H1 (cell line): ENCODE data around the gene BRD8. TPM values are rescaled to one million over a fixed set of nuclear protein-coding genes. Genes with fewer than 3 reads are reported as not detected.

Source experiments
- CTCF ChIA-PET: fragments of 300-600 bp; sonication (Branson Sonifier 250); formaldehyde crosslinking; loops from one replicate; lab custom pipeline; 2021; ENCODE audit not compliant: partially characterized antibody; lab: Charles Lee
- POLR2A ChIA-PET: fragments of 300-600 bp; sonication (Branson Sonifier 250); formaldehyde crosslinking; loops from one replicate; lab custom pipeline; 2021; ENCODE audit warnings: inconsistent platforms; ENCODE audit not compliant: partially characterized antibody; lab: Charles Lee
- DNase-seq, 2 experiments: peaks; one replicate each; pipeline versions ENCODE4 v3.0.0 to v3.0.0-alpha.2; 2010 to 2022; ENCODE audit warnings: low spot score in 2 of 2, low read depth in 1 of 2, mixed read lengths in 1 of 2
- FAIRE-seq: peaks from 2 replicates; lab custom pipeline; 2011; peaks lifted over from hg19 to GRCh38; lab: Jason Lieb, UNC
- H2AFZ ChIP-seq: 2 replicates; pipeline ENCODE4 v1.8.1; 2012; ENCODE audit warnings: low read length, inconsistent platforms
- H2AK5ac ChIP-seq: 2 replicates; pipeline ENCODE4 v1.6.1; 2013; ENCODE audit warnings: low read depth, low read length
- H2BK120ac ChIP-seq: replicated peaks from 2 replicates; pipeline ENCODE3; 2013; ENCODE audit warnings: low read depth, low read length, inconsistent platforms
- H2BK12ac ChIP-seq: 2 replicates; pipeline ENCODE4 v1.6.1; 2013; ENCODE audit warnings: low read depth, low read length
- H2BK15ac ChIP-seq: 2 replicates; pipeline ENCODE4 v1.6.1; 2013; ENCODE audit warnings: low read length
- H2BK20ac ChIP-seq: 2 replicates; pipeline ENCODE4 v1.6.1; 2013; ENCODE audit warnings: low read length
- H2BK5ac ChIP-seq: 2 replicates; pipeline ENCODE4 v1.6.1; 2013; ENCODE audit warnings: low read depth, low read length
- H3K14ac ChIP-seq: 2 replicates; pipeline ENCODE4 v1.6.1; 2013; ENCODE audit warnings: inconsistent platforms; ENCODE audit not compliant: insufficient read length
- H3K18ac ChIP-seq: 2 replicates; pipeline ENCODE4 v1.6.1; 2013; ENCODE audit warnings: low read length; ENCODE audit errors: extremely low read depth
- H3K23ac ChIP-seq: 2 replicates; pipeline ENCODE4 v1.6.1; 2013; ENCODE audit warnings: inconsistent platforms; ENCODE audit not compliant: insufficient read length
- H3K23me2 ChIP-seq: 2 replicates; pipeline ENCODE4 v1.6.1; 2013; ENCODE audit warnings: low read depth, low read length
- H3K27ac ChIP-seq: 2 replicates; pipeline ENCODE4 v1.6.1; 2011; ENCODE audit warnings: low read depth, low read length, inconsistent platforms
- H3K27me3 ChIP-seq, 4 experiments: replicated peaks in 1 of 4; 1 replicate in 1 of 4; 2 replicates in 3 of 4; pipeline versions ENCODE4 v1.6.1 to v1.8.1; 2011 to 2013; ENCODE audit warnings: low read length in 3 of 4, mild to moderate bottlenecking in 3 of 4, inconsistent platforms in 2 of 4, mixed read lengths in 2 of 4, moderate library complexity in 1 of 4; ENCODE audit not compliant: control insufficient read depth in 3 of 4, insufficient read depth in 3 of 4; ENCODE audit errors: extremely low read depth in 1 of 4
- H3K36me3 ChIP-seq, 4 experiments: 2 replicates each; pipeline versions ENCODE4 v1.6.1 to v1.8.1; 2011 to 2013; ENCODE audit warnings: mild to moderate bottlenecking in 4 of 4, low read length in 3 of 4, moderate library complexity in 2 of 4, control low read depth in 1 of 4, inconsistent platforms in 1 of 4; ENCODE audit not compliant: insufficient read depth in 4 of 4, control insufficient read depth in 2 of 4
- H3K4ac ChIP-seq: replicated peaks from 2 replicates; pipeline ENCODE3; 2013; ENCODE audit warnings: low read length, low read depth, mixed read lengths, inconsistent platforms; ENCODE audit not compliant: insufficient read length
- H3K4me1 ChIP-seq, 4 experiments: replicated peaks in 1 of 4; 1 replicate in 1 of 4; 2 replicates in 3 of 4; pipeline versions ENCODE4 v1.6.1 to v1.8.1; 2011 to 2013; ENCODE audit warnings: low read length in 3 of 4, inconsistent platforms in 2 of 4, mixed read lengths in 1 of 4; ENCODE audit not compliant: insufficient read depth in 4 of 4, control insufficient read depth in 3 of 4
- H3K4me2 ChIP-seq, 2 experiments: 2 replicates each; pipeline versions ENCODE4 v1.6.1 to v1.8.1; 2011 to 2013; ENCODE audit warnings: low read depth in 2 of 2, low read length in 2 of 2, control low read depth in 1 of 2, inconsistent platforms in 1 of 2, mild to moderate bottlenecking in 1 of 2; ENCODE audit not compliant: insufficient read depth in 1 of 2
- H3K4me3 ChIP-seq, 4 experiments: fragments of 200-600, 300-600 bp in 1 of 4; sonication (generic), shearing (Covaris generic), sonication (Bioruptor Twin) in 1 of 4; 2 replicates each; pipeline versions ENCODE4 v1.5.1 to v1.8.1; 2011 to 2016; ENCODE audit warnings: low read length in 4 of 4, low read depth in 3 of 4, control low read depth in 2 of 4, inconsistent platforms in 2 of 4, mild to moderate bottlenecking in 2 of 4, mixed read lengths in 1 of 4, moderate library complexity in 1 of 4; ENCODE audit not compliant: insufficient read depth in 2 of 4; ENCODE audit errors: extremely low read depth in 1 of 4
- H3K56ac ChIP-seq: replicated peaks from 2 replicates; pipeline ENCODE3; 2013; ENCODE audit warnings: low read depth, mild to moderate bottlenecking, mixed read lengths, low read length, inconsistent platforms; ENCODE audit not compliant: insufficient read length
- H3K79me1 ChIP-seq: 2 replicates; pipeline ENCODE4 v1.6.1; 2013; ENCODE audit warnings: low read depth, low read length, control low read depth
- H3K79me2 ChIP-seq, 2 experiments: 2 replicates each; pipeline versions ENCODE4 v1.6.1 to v1.8.1; 2012 to 2013; ENCODE audit warnings: low read length in 2 of 2, mild to moderate bottlenecking in 2 of 2, inconsistent platforms in 1 of 2; ENCODE audit not compliant: insufficient read depth in 2 of 2, control insufficient read depth in 1 of 2
- H3K9ac ChIP-seq, 4 experiments: replicated peaks in 1 of 4; 1 replicate in 1 of 4; 2 replicates in 3 of 4; pipeline versions ENCODE4 v1.6.1 to v1.8.1; 2011 to 2013; ENCODE audit warnings: low read depth in 3 of 4, low read length in 3 of 4, control low read depth in 2 of 4, mild to moderate bottlenecking in 2 of 4, moderate library complexity in 2 of 4, inconsistent platforms in 1 of 4; ENCODE audit errors: extremely low read depth in 1 of 4
- H3K9me3 ChIP-seq, 2 experiments: 2 replicates each; pipeline versions ENCODE4 v1.6.1 to v1.8.1; 2012 to 2013; ENCODE audit warnings: mild to moderate bottlenecking in 2 of 2, moderate library complexity in 2 of 2, control low read depth in 1 of 2, inconsistent platforms in 1 of 2, low read depth in 1 of 2, low read length in 1 of 2, mixed read lengths in 1 of 2; ENCODE audit not compliant: insufficient read depth in 2 of 2
- H4K20me1 ChIP-seq, 2 experiments: replicated peaks in 1 of 2; 2 replicates each; pipeline versions ENCODE3 to v1.8.1; 2011 to 2013; ENCODE audit warnings: inconsistent platforms in 2 of 2, low read length in 2 of 2, mild to moderate bottlenecking in 1 of 2; ENCODE audit not compliant: insufficient read depth in 2 of 2, control insufficient read depth in 1 of 2
- H4K5ac ChIP-seq: 2 replicates; pipeline ENCODE4 v1.6.1; 2013; ENCODE audit warnings: low read length, low read depth, mixed read lengths, inconsistent platforms; ENCODE audit not compliant: insufficient read length
- H4K8ac ChIP-seq: 2 replicates; pipeline ENCODE4 v1.8.0; 2013; ENCODE audit warnings: mild to moderate bottlenecking, moderate library complexity, low read length, inconsistent platforms; ENCODE audit not compliant: insufficient read depth; ENCODE audit errors: extremely low read depth
- H4K91ac ChIP-seq: replicated peaks from 2 replicates; pipeline ENCODE3; 2013; ENCODE audit warnings: low read length, mixed read lengths, inconsistent platforms; ENCODE audit not compliant: insufficient read length
- CBX5 ChIP-seq: fragments of 300-800, 300-1000 bp; sonication (generic); IDR thresholded peaks from 2 replicates; pipeline ENCODE4 v1.7.1; 2016; ENCODE audit warnings: antibody characterized with exemption, low read length, low read depth
- CREB1 ChIP-seq: IDR thresholded peaks from 2 replicates; pipeline ENCODE4 v1.6.1; 2012; ENCODE audit warnings: inconsistent platforms
- HDAC6 ChIP-seq: IDR thresholded peaks from one replicate; pipeline ENCODE4 v1.7.1; 2012; ENCODE audit warnings: low read depth, mild to moderate bottlenecking, inconsistent platforms, low read length, moderate library complexity
- JUN ChIP-seq: IDR thresholded peaks from 2 replicates; pipeline ENCODE4 v1.6.1; 2011; ENCODE audit warnings: low read depth, mild to moderate bottlenecking, improper control_type of control experiment, low read length
- KDM5A ChIP-seq: fragments of 200-600 bp; IDR thresholded peaks from 2 replicates; pipeline ENCODE4 v1.7.1; 2012; ENCODE audit warnings: mild to moderate bottlenecking, low read length, inconsistent platforms, mixed read lengths
- PHF8 ChIP-seq: fragments of 200-600 bp; sonication (generic); conservative IDR thresholded peaks from 2 replicates; pipeline ENCODE4 v1.7.1; 2012; ENCODE audit warnings: low read depth, mild to moderate bottlenecking, inconsistent platforms, low read length, moderate library complexity
- SIRT6 ChIP-seq: IDR thresholded peaks from one replicate; pipeline ENCODE4 v1.7.1; 2012; ENCODE audit warnings: low read length, inconsistent platforms
- SIX5 ChIP-seq: IDR thresholded peaks from 2 replicates; pipeline ENCODE4 v1.6.1; 2011; ENCODE audit warnings: mild to moderate bottlenecking, low read depth, low read length
- SP1 ChIP-seq: IDR thresholded peaks from 2 replicates; pipeline ENCODE4 v1.6.1; 2011; ENCODE audit warnings: low read depth, low read length
- SRF ChIP-seq: IDR thresholded peaks from 2 replicates; pipeline ENCODE4 v1.6.1; 2011; ENCODE audit warnings: mild to moderate bottlenecking, low read depth, low read length, moderate library complexity
- ZNF274 ChIP-seq: IDR thresholded peaks from 2 replicates; pipeline ENCODE4 v1.7.0; 2012; ENCODE audit warnings: low read length, borderline replicate concordance; ENCODE audit errors: extremely low read depth
- WGBS, 2 experiments: shearing (Covaris generic) in 1 of 2; methylation state at CpG; one replicate each; pipeline versions ENCODE4 v1.1.6 to v1.1.7; 2013 to 2015; ENCODE audit warnings: low lambda C conversion rate in 2 of 2, mixed read lengths in 2 of 2, inconsistent platforms in 1 of 2, low coverage in 1 of 2, missing lambda C conversion rate in 1 of 2; ENCODE audit not compliant: insufficient replicate concordance in 2 of 2, insufficient coverage in 1 of 2, insufficient read length in 1 of 2; ENCODE audit errors: extremely low coverage in 1 of 2, missing lambda C conversion rate in 1 of 2; 5-methylcytosine and 5-hydroxymethylcytosine counted together
- polyA plus RNA-seq, 7 experiments: library from polyadenylated mRNA; depleted of rRNA in 3 of 7; stranded (reverse) in 5 of 7; unstranded in 2 of 7; fragments of >200 nt in 5 of 7; fragments of 200-250 nt in 2 of 7; gene quantifications; 1 replicate in 5 of 7; 2 replicates in 1 of 7; 4 replicates in 1 of 7; pipeline versions ENCODE4 v1.2.1 to v1.2.3, GENCODE V29; 2011 to 2013; ENCODE audit warnings: missing spikeins in 2 of 7, mixed read lengths in 2 of 7
- total RNA-seq: library from RNA; stranded (reverse); fragmentation: NEBNext Ultra II Directional; extraction: Animal tissue kit (Norgen Biotek cat#: 25700); gene quantifications from 2 replicates; pipeline ENCODE4 v1.2.1, GENCODE V29; 2021
- TF ChIP-seq, protein P1 (sequence below), 3 experiments: IDR thresholded peaks; 1 replicate in 2 of 3; 2 replicates in 1 of 3; pipeline versions ENCODE4 v1.5.1 to v1.6.1; 2011; ENCODE audit warnings: low read length in 3 of 3, mild to moderate bottlenecking in 3 of 3, inconsistent platforms in 2 of 3, low read depth in 1 of 3, moderate library complexity in 1 of 3; ENCODE audit not compliant: insufficient read depth in 1 of 3; ENCODE audit errors: control extremely low read depth in 1 of 3
- TF ChIP-seq, protein P2 (sequence below): IDR thresholded peaks from 2 replicates; pipeline ENCODE4 v1.6.1; 2012; ENCODE audit warnings: inconsistent platforms

The BRD8 gene
- total and polyA plus RNA-seq, 2 of the 8 experiments (the other 6 are each of a cell fraction or from before 2014, with no cell fraction given): 37.8 to 75.8 TPM

DNA sequence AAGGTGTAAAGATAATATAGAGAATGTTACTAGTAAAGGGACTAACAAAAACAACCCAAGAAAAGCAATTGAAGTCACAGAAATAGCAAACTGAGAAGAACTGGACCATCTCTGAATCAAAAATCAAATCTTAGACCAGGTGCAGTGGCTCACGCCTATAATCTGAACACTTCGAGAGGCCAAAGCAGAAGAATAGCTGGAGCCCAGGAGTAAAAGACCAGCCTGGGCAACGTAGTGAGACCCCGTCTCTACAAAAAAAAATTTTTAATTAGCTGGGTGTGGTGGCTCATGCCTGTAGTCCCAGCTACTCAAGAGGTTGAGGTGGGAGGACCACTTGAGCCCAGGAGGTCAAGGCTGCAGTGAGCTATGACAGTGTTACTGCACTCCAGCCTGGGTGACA, 67.2 kb downstream of the BRD8 start:
- Histone ChIP-seq H3K79me2 (no peaks in the 10 kb centered on the region), H3K14ac (no peak overlapping the region), H3K56ac (no peak overlapping the region), H4K8ac (no peak overlapping the region), H3K9ac (no peak overlapping the region), H3K4me1 (peaks cover 0 to 9% (median 5%) of the 10 kb centered on the region in 4 experiments; a peak in 5 of 7 replicates), H2BK5ac (no peak overlapping the region), H3K23ac (no peak overlapping the region), H3K18ac (no peak overlapping the region), H2BK20ac (no peak overlapping the region), H2BK15ac (no peak overlapping the region), H3K4me3 (no peak overlapping the region), H2AK5ac (no peak overlapping the region), H2BK120ac (no peak overlapping the region), H2AFZ (no peak overlapping the region), H4K20me1 (no peaks in the 10 kb centered on the region), H3K27me3 (no peaks in the 10 kb centered on the region), H3K27ac (no peak overlapping the region), H3K4ac (no peak overlapping the region), H4K5ac (no peak overlapping the region), H3K9me3 (no peaks in the 10 kb centered on the region), H3K79me1 (no peaks in the 10 kb centered on the region), H3K36me3 (no peaks in the 10 kb centered on the region), H2BK12ac (no peak overlapping the region), H4K91ac (no peak overlapping the region), H3K23me2 (no peaks in the 10 kb centered on the region), H3K4me2 (no peak overlapping the region)
- FAIRE-seq (no peak), DNase-seq (no peak)
- 91% methylated on average over 4 of the region's 4 CpGs; no CpG with 5 or more reads in 1 of the 2 experiments for WGBS, 2 experiments
- ChIA-PET CTCF (interaction anchor here (0.7 to 3.1 kb wide), 10 partner anchors 12 to 862 kb away, joined by 3 to 22 read pairs (median 6); no protein-coding TSS in a partner anchor), POLR2A (no interaction called here)
- TF ChIP-seq, protein P1, sequence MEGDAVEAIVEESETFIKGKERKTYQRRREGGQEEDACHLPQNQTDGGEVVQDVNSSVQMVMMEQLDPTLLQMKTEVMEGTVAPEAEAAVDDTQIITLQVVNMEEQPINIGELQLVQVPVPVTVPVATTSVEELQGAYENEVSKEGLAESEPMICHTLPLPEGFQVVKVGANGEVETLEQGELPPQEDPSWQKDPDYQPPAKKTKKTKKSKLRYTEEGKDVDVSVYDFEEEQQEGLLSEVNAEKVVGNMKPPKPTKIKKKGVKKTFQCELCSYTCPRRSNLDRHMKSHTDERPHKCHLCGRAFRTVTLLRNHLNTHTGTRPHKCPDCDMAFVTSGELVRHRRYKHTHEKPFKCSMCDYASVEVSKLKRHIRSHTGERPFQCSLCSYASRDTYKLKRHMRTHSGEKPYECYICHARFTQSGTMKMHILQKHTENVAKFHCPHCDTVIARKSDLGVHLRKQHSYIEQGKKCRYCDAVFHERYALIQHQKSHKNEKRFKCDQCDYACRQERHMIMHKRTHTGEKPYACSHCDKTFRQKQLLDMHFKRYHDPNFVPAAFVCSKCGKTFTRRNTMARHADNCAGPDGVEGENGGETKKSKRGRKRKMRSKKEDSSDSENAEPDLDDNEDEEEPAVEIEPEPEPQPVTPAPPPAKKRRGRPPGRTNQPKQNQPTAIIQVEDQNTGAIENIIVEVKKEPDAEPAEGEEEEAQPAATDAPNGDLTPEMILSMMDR (IDR thresholded peaks at IDR 0.05; ENCODE audit: control extremely low read depth in 1 of 3, insufficient read depth in 1 of 3, low read depth in 1 of 3, low read length in 3 of 3): no peak
- TF ChIP-seq, protein P2, sequence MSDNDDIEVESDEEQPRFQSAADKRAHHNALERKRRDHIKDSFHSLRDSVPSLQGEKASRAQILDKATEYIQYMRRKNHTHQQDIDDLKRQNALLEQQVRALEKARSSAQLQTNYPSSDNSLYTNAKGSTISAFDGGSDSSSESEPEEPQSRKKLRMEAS: no peak
- no peak for TF ChIP-seq HDAC6
- no peak for TF ChIP-seq SIX5
- no peak for TF ChIP-seq SRF
- no peak for TF ChIP-seq SP1
- no peak for TF ChIP-seq PHF8
- TF ChIP-seq CREB1: no peak
- TF ChIP-seq ZNF274: no peak
- no peak for TF ChIP-seq CBX5
- TF ChIP-seq KDM5A: no peak
- TF ChIP-seq SIRT6: no peak
- TF ChIP-seq JUN: no peak
